Activated CD8-positive, alpha-beta T cell treated with anti-CD3 and anti-CD28 coated beads for 36 hours (primary cell): ENCODE data around the gene GLOD5. TPM values are rescaled to one million over a fixed set of nuclear protein-coding genes. Genes with fewer than 3 reads are reported as not detected.

Experiments
- ATAC-seq: fragments of 200-7000 bp; cut with Tn5 transposase; one replicate; pipeline ENCODE4 v1.10.0; 2021; ENCODE audit warnings: mild to moderate bottlenecking, moderate library complexity
- CTCF ChIA-PET: fragments of 350-600 bp; sonication (Branson Sonifier 250); formaldehyde crosslinking; loops from one replicate; lab custom pipeline; 2021; ENCODE audit warnings: antibody characterized with exemption; lab: Charles Lee
- POLR2A ChIA-PET: fragments of 350-600 bp; sonication (Branson Sonifier 250); formaldehyde crosslinking; loops from one replicate; lab custom pipeline; 2021; ENCODE audit warnings: antibody characterized with exemption; lab: Charles Lee
- DNase-seq: peaks from one replicate; pipeline ENCODE4 v3.0.0-alpha.2; 2020
- H3K27ac Mint-ChIP-seq: one replicate; pipeline ENCODE4 v1.8.0; 2021; ENCODE audit warnings: mild to moderate bottlenecking, mixed read lengths
- H3K27me3 Mint-ChIP-seq: one replicate; pipeline ENCODE4 v1.8.0; 2021; ENCODE audit warnings: mixed read lengths
- H3K36me3 Mint-ChIP-seq: one replicate; pipeline ENCODE4 v1.8.0; 2021; ENCODE audit warnings: low read depth, mixed read lengths
- H3K4me1 Mint-ChIP-seq: one replicate; pipeline ENCODE4 v1.8.0; 2021; ENCODE audit warnings: low read depth, mixed read lengths
- H3K4me3 Mint-ChIP-seq: one replicate; pipeline ENCODE4 v1.8.0; 2021; ENCODE audit warnings: mild to moderate bottlenecking, moderate library complexity, mixed read lengths
- H3K9me3 Mint-ChIP-seq: one replicate; pipeline ENCODE4 v1.8.0; 2021; ENCODE audit warnings: mixed read lengths
- CTCF ChIP-seq: fragments of 200-600 bp; IDR thresholded peaks from one replicate; pipeline ENCODE4 v1.8.0; 2022; ENCODE audit warnings: antibody characterized with exemption, mild to moderate bottlenecking
- intact Hi-C: fragments of 100-400 bp; cut with micrococcal nuclease; formaldehyde crosslinking; loops from one replicate; pipeline ENCODE4 v1.10.0; 2022
- total RNA-seq, 2 experiments: library from RNA; stranded (reverse); gene quantifications; one replicate each; pipeline ENCODE4 v1.2.3, GENCODE V29; 2021

The GLOD5 gene
- total RNA-seq, 2 experiments from 2014 or later, result not detected

GRCh38 chrX:48786341-48786800 is 24.8 kb downstream of the GLOD5 start, which contains the start of gene GATA1:
TSS of gene GATA1 (plus strand) at chrX:48786590. CDS start at chrX:48791110, 4,520 bp downstream.
- Mint-ChIP-seq H3K4me1 (peaks cover 11% of the 10 kb centered on the region), H3K36me3 (no peaks in the 10 kb centered on the region), H3K27me3 (no peaks in the 10 kb centered on the region), H3K9me3 (no peaks in the 10 kb centered on the region), H3K4me3 (no peak within 1 kb of the TSS), H3K27ac (no peak within 1 kb of the TSS)
- ATAC-seq, result no peak
- intact Hi-C loops, result no loop called here
- TF ChIP-seq CTCF, result no peak
- no peak for DNase-seq
- ChIA-PET POLR2A (no interaction called here), CTCF (no interaction called here)

- Mint-ChIP-seq H3K9me3 (no peaks in the 10 kb centered on the region), H3K4me1 (peaks cover 11% of the 10 kb centered on the region), H3K36me3 (no peaks in the 10 kb centered on the region), H3K4me3 (no peak overlapping the region), H3K27me3 (no peaks in the 10 kb centered on the region), H3K27ac (no peak overlapping the region)
- no peak for ATAC-seq
- ChIA-PET CTCF (no interaction called here), POLR2A (no interaction called here)
- intact Hi-C loops, result no loop called here
- no peak for DNase-seq
- no peak for TF ChIP-seq CTCF
Measured at GRCh38 chrX:48786825-48787504, 25.4 kb downstream of the GLOD5 start.

- Mint-ChIP-seq H3K27me3 (no peaks in the 10 kb centered on the region), H3K36me3 (no peaks in the 10 kb centered on the region), H3K4me3 (no peak overlapping the region), H3K9me3 (no peaks in the 10 kb centered on the region), H3K27ac (no peak overlapping the region), H3K4me1 (peaks cover 11% of the 10 kb centered on the region)
- ChIA-PET CTCF (no interaction called here), POLR2A (no interaction called here)
- ATAC-seq, result no peak
- intact Hi-C loops, result no loop called here
- TF ChIP-seq CTCF, result no peak
- no peak for DNase-seq
Measured at GRCh38 chrX:48787505-48788443, 26.2 kb downstream of the GLOD5 start.

- intact Hi-C loops, result no loop called here
- no peaks in the 10 kb centered on the region for H3K27me3 Mint-ChIP-seq
- POLR2A ChIA-PET, result no interaction called here
Measured at GRCh38 chrX:48789366-48790220, 28.0 kb downstream of the GLOD5 start.

More at GRCh38 chrX:48789366-48790220, 28.0 kb downstream of the GLOD5 start:
- Mint-ChIP-seq H3K4me3 (no peak overlapping the region), H3K9me3 (no peaks in the 10 kb centered on the region), H3K36me3 (no peaks in the 10 kb centered on the region), H3K27ac (no peak overlapping the region), H3K4me1 (peaks cover 11% of the 10 kb centered on the region)
- TF ChIP-seq CTCF, result no peak
- DNase-seq, result no peak
- CTCF ChIA-PET, result no interaction called here
- ATAC-seq, result peak; percentile 7
